Right atrium auricular region (tissue), 2 donors: Measurements from ENCODE around the gene FLAD1. TPM values are rescaled to one million over a fixed set of nuclear protein-coding genes. Genes with fewer than 3 reads are reported as not detected.

Experiments
- DNase-seq: peaks from one replicate; pipeline ENCODE4 v3.0.0-alpha.2; 2019; ENCODE audit warnings: low spot score
- H3K27ac ChIP-seq, 2 donors: fragments of 200-600 bp; sonication (generic); 1 replicate in 1 of 2; 2 replicates in 1 of 2; pipeline ENCODE4 v1.5.1; 2016 to 2019
- H3K27me3 ChIP-seq, 2 donors: fragments of 200-600 bp; sonication (generic); one replicate each; pipeline versions ENCODE4 v1.5.1 to v1.6.0; 2017 to 2019
- H3K36me3 ChIP-seq: fragments of 200-600 bp; sonication (generic); one replicate; pipeline ENCODE4 v1.5.1; 2016
- H3K4me1 ChIP-seq, 2 donors: fragments of 200-600 bp; sonication (generic); one replicate each; pipeline versions ENCODE4 v1.5.1 to v1.6.0; 2017 to 2019
- H3K4me3 ChIP-seq, 2 donors: fragments of 200-600 bp; sonication (generic); 1 replicate in 1 of 2; 2 replicates in 1 of 2; pipeline ENCODE4 v1.5.1; 2017 to 2019; ENCODE audit warnings: mild to moderate bottlenecking in 1 of 2, moderate library complexity in 1 of 2
- H3K9me3 ChIP-seq, 2 donors: fragments of 200-600 bp; sonication (generic); one replicate each; pipeline ENCODE4 v1.5.1; 2019
- CTCF ChIP-seq, 2 donors: fragments of 200-600 bp; sonication (generic); IDR thresholded peaks; one replicate each; pipeline ENCODE4 v1.5.1; 2019; ENCODE audit warnings: antibody characterized with exemption in 2 of 2
- total RNA-seq, 2 donors: library from RNA; depleted of rRNA; stranded (reverse); fragments of >200 nt; gene quantifications; one replicate each; pipeline ENCODE4 v1.1.0, GENCODE V29; 2016

Gene FLAD1
- total RNA-seq, 2 donors from 2014 or later: 19.5 to 24.8 TPM

GRCh38 chr1:154962156-154962749 lies 20.9 kb upstream of the FLAD1 start:
- Histone ChIP-seq H3K27ac (peak overlapping the region; percentile 97 to 98), H3K4me3 (peak overlapping the region; percentile 81 to 94), H3K9me3 (no peaks in the 10 kb centered on the region), H3K36me3 (peaks cover 61% of the 10 kb centered on the region), H3K4me1 (peaks cover 0 to 25% of the 10 kb centered on the region in 2 donors), H3K27me3 (no peaks in the 10 kb centered on the region)
- no peak for DNase-seq
- peak in 1 of 2 donors; percentile 8 for TF ChIP-seq CTCF (IDR thresholded peaks at IDR 0.05)

DNA sequence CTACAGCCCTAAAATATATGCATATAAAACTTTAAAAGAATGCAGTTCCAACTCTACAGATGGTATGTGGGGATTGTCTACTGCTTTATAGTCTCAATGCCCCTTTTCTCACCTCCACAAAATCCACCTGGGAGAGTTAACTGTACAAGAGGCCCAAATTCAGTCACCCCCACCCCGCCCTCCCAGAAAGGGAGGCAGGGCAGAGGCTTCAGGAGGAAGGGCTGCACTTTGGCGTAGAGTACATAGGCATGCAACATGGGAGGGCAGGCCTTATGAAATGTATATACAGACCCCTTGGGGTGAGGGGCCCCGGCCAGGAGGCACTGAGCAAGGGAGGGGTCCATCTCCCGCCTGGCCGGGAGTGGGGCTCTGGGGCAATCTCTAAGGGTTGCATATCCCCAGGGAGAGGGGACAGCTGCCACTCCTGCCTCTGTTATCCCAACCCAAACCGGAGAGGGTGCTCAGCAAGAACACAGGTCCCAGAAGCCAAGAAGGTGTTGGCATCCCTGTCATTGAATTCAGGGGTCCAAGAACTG lies 20.3 kb upstream of the FLAD1 start:
- Histone ChIP-seq H3K4me1 (peaks cover 0 to 29% of the 10 kb centered on the region in 2 donors), H3K27ac (peak overlapping the region in 1 of 2 donors; percentile 97), H3K36me3 (peaks cover 68% of the 10 kb centered on the region), H3K9me3 (no peaks in the 10 kb centered on the region), H3K4me3 (peak overlapping the region in 1 of 2 donors; percentile 81), H3K27me3 (no peaks in the 10 kb centered on the region)
- no peak for TF ChIP-seq CTCF (IDR thresholded peaks at IDR 0.05)
- no peak for DNase-seq

DNA sequence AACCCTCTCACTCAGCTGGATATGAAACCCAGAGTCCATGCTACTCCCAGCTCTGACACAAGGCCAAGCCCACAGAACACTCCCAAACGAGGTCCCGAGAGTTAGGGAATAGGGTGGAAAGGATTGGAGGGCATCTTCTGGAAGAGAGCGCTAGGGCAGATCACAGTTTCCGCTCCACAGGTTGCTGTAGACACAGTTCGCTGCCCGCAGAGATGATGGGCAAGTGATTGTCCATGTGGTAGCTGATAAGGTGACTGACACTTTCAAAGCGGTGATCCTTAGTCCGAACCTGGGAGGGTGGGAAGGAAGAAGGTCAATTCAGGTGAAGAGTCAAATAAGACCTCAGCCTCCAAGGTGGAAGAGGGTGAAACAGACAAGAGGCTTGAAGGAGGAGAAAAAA lies 19.5 kb upstream of the FLAD1 start:
- no peak for DNase-seq
- Histone ChIP-seq H3K4me3 (no peak overlapping the region), H3K27ac (no peak overlapping the region), H3K36me3 (peaks cover 70% of the 10 kb centered on the region), H3K9me3 (no peaks in the 10 kb centered on the region), H3K4me1 (peaks cover 0 to 37% of the 10 kb centered on the region in 2 donors), H3K27me3 (no peaks in the 10 kb centered on the region)
- no peak for TF ChIP-seq CTCF (IDR thresholded peaks at IDR 0.05)

- no peaks in the 10 kb centered on the region for H3K9me3 ChIP-seq
- no peak overlapping the region for H3K4me3 ChIP-seq
- no peak for TF ChIP-seq CTCF (IDR thresholded peaks at IDR 0.05)
- H3K27me3 ChIP-seq: no peaks in the 10 kb centered on the region
- peaks cover 63% of the 10 kb centered on the region for H3K36me3 ChIP-seq
- no peak overlapping the region for H3K27ac ChIP-seq
- peaks cover 0 to 44% of the 10 kb centered on the region in 2 donors for H3K4me1 ChIP-seq
- no peak for DNase-seq
Observed at GRCh38 chr1:154964359-154964758, 18.8 kb upstream of the FLAD1 start.

DNA sequence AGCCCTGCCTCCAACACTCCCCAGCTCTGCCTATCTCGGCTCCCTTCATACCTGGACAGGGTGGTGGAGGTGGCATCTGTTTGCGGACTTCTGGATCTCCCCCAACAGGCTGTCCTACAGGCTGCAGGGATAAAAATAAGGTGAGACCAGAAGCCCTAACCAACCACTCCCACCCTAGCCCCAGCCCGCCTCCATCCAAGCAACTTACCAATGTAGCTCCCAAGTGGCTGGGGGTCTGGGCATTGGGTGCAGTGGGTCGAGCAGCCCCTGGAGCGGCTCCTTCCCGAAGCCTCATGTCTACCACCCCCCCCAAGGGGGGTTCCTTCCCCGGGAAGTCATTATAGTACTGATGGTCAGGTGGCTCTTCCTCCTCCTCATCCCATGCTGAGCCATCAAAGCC lies 17.0 kb upstream of the FLAD1 start:
- H3K27ac ChIP-seq: no peak overlapping the region
- H3K4me3 ChIP-seq: no peak overlapping the region
- H3K4me1 ChIP-seq: peaks cover 0 to 52% of the 10 kb centered on the region in 2 donors
- DNase-seq: no peak
- H3K9me3 ChIP-seq: no peaks in the 10 kb centered on the region
- peaks cover 59% of the 10 kb centered on the region for H3K36me3 ChIP-seq
- no peaks in the 10 kb centered on the region for H3K27me3 ChIP-seq
- no peak for TF ChIP-seq CTCF (IDR thresholded peaks at IDR 0.05)
